SK-N-SH treated with all-trans-retinoic acid at 6 μM for 48 hours (cell line): ENCODE data around the gene SLC30A2.

Experiments
- ATAC-seq: fragments of 200-7000 bp; cut with Tn5 transposase; 3 replicates; pipeline ENCODE4 v1.9.1; 2020; ENCODE audit warnings: mild to moderate bottlenecking, moderate library complexity
- ARNTL ChIP-seq: fragments of 450-650 bp; formaldehyde crosslinking; IDR thresholded peaks from 2 replicates; pipeline ENCODE4 v1.5.0; 2020; ENCODE audit warnings: low read depth, mild to moderate bottlenecking, moderate library complexity, borderline replicate concordance
- BACH2 ChIP-seq: fragments of 250-450 bp; sonication (Bioruptor Pico); IDR thresholded peaks from 2 replicates; pipeline ENCODE4 v1.9.0; 2021; ENCODE audit warnings: mild to moderate bottlenecking, borderline replicate concordance
- ESRRG ChIP-seq: fragments of 250-450 bp; sonication (Bioruptor Pico); IDR thresholded peaks from 2 replicates; pipeline ENCODE4 v1.6.1; 2021; ENCODE audit warnings: mild to moderate bottlenecking
- ISL1 ChIP-seq: fragments of 250-450 bp; sonication (Bioruptor Pico); IDR thresholded peaks from 2 replicates; pipeline ENCODE4 v2.1.2; 2022; ENCODE audit warnings: mild to moderate bottlenecking, moderate library complexity
- OSR1 ChIP-seq: fragments of 250-450 bp; sonication (Bioruptor Pico); IDR thresholded peaks from 2 replicates; pipeline ENCODE4 v1.8.0; 2022; ENCODE audit warnings: moderate library complexity, mild to moderate bottlenecking, inconsistent platforms
- PPARA ChIP-seq: fragments of 250-450 bp; sonication (Bioruptor Pico); IDR thresholded peaks from 2 replicates; pipeline ENCODE4 v1.5.0; 2020; ENCODE audit warnings: mild to moderate bottlenecking, borderline replicate concordance
- RARB ChIP-seq: fragments of 250-450 bp; sonication (Bioruptor Pico); IDR thresholded peaks from 2 replicates; pipeline ENCODE4 v1.8.0; 2021; ENCODE audit warnings: mild to moderate bottlenecking, moderate library complexity
- SNAI2 ChIP-seq: fragments of 250-450 bp; sonication (Bioruptor Pico); IDR thresholded peaks from 2 replicates; pipeline ENCODE4 v1.5.0; 2020; ENCODE audit warnings: mild to moderate bottlenecking, moderate library complexity
- TCF4 ChIP-seq: fragments of 250-450 bp; sonication (Bioruptor Pico); IDR thresholded peaks from 2 replicates; pipeline ENCODE4 v1.8.0; 2021; ENCODE audit warnings: mild to moderate bottlenecking, moderate library complexity, borderline replicate concordance
- TOX ChIP-seq: fragments of 250-450 bp; sonication (Bioruptor Pico); IDR thresholded peaks from 2 replicates; pipeline ENCODE4 v1.8.0; 2021; ENCODE audit warnings: mild to moderate bottlenecking, moderate library complexity, borderline replicate concordance
- ZC3H10 ChIP-seq: fragments of 250-450 bp; sonication (Bioruptor Pico); IDR thresholded peaks from 2 replicates; pipeline ENCODE4 v1.5.1; 2021; ENCODE audit warnings: mild to moderate bottlenecking, moderate library complexity
- ZFP3 ChIP-seq: fragments of 250-450 bp; sonication (Bioruptor Pico); IDR thresholded peaks from 2 replicates; pipeline ENCODE4 v1.5.0; 2020; ENCODE audit warnings: mild to moderate bottlenecking, moderate library complexity
- ZFP30 ChIP-seq: fragments of 450-650 bp; formaldehyde crosslinking; IDR thresholded peaks from 2 replicates; pipeline ENCODE4 v1.5.0; 2022; ENCODE audit warnings: mild to moderate bottlenecking, moderate library complexity
- ZNF565 ChIP-seq: fragments of 450-650 bp; formaldehyde crosslinking; conservative IDR thresholded peaks from 2 replicates; pipeline ENCODE4 v1.5.0; 2020; ENCODE audit warnings: low read depth, mild to moderate bottlenecking, moderate library complexity
- ZNF70 ChIP-seq: fragments of 450-650 bp; formaldehyde crosslinking; IDR thresholded peaks from 2 replicates; pipeline ENCODE4 v1.5.0; 2020; ENCODE audit warnings: mild to moderate bottlenecking, moderate library complexity
- ZNF8 ChIP-seq: fragments of 450-650 bp; formaldehyde crosslinking; IDR thresholded peaks from 2 replicates; pipeline ENCODE4 v1.5.0; 2020; ENCODE audit warnings: mild to moderate bottlenecking, moderate library complexity
- TF ChIP-seq, protein P1 (sequence below): fragments of 250-450 bp; sonication (Bioruptor Pico); IDR thresholded peaks from 2 replicates; pipeline ENCODE4 v1.5.1; 2021; ENCODE audit warnings: mild to moderate bottlenecking, moderate library complexity
- TF ChIP-seq, protein P2 (sequence below): fragments of 250-450 bp; sonication (Bioruptor Pico); IDR thresholded peaks from 2 replicates; pipeline ENCODE4 v1.5.0; 2020; ENCODE audit warnings: mild to moderate bottlenecking, moderate library complexity
- TF ChIP-seq, protein P3 (sequence below): fragments of 250-450 bp; sonication (Bioruptor Pico); IDR thresholded peaks from 2 replicates; pipeline ENCODE4 v1.8.0; 2020; ENCODE audit warnings: mild to moderate bottlenecking, moderate library complexity, borderline replicate concordance
- TF ChIP-seq, protein P4 (sequence below): fragments of 250-450 bp; sonication (Bioruptor Pico); IDR thresholded peaks from 2 replicates; pipeline ENCODE4 v1.5.1; 2020; ENCODE audit warnings: low read depth, mild to moderate bottlenecking, moderate library complexity

Gene SLC30A2

DNA sequence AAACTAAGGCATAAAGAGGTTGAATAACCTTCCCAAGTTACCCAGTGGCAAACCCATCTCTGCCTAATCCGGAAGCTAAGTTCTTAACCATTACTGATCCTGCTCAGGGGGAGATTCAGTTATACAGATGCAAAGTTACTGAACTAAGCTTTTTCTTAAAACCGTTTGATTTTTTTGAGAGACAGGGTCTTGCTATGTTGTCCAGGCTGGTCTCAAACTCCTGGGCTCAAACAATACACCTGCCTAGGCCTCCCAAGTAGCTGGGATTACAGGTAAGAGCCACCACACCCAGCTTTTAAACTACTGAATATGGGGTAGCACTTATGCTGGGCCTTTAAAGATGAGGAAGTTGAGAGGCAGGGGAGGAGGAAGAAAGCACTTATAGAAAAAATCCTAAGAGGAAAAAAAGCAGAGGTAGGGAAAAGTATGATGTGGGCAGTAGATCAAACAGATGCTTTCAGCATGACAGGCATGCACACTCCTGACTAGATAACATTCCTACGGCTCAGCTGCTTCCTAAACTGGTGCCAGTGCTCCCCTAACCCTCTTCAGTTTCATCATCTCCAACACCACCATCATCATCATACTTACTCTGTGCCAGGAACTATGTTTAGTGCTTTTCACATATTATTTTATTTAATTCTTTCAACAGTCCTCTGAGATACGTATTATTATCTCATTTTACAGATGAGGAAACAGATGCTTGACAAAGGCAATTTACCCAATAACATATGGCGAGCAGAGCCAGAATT lies 53.8 kb downstream of the SLC30A2 start:
- no peak for ATAC-seq
- TF ChIP-seq OSR1 (CRISPR knock-in tag) (no peak), ARNTL (no peak), ISL1 (no peak), BACH2 (CRISPR knock-in tag) (no peak), TCF4 (CRISPR knock-in tag) (no peak), TOX (CRISPR knock-in tag) (no peak), ZFP3 (CRISPR knock-in tag) (no peak), ESRRG (CRISPR knock-in tag) (no peak), RARB (CRISPR knock-in tag) (no peak), ZNF565 (no peak), ZNF8 (CRISPR knock-in tag) (no peak), SNAI2 (CRISPR knock-in tag) (no peak)
- TF ChIP-seq, protein P1, sequence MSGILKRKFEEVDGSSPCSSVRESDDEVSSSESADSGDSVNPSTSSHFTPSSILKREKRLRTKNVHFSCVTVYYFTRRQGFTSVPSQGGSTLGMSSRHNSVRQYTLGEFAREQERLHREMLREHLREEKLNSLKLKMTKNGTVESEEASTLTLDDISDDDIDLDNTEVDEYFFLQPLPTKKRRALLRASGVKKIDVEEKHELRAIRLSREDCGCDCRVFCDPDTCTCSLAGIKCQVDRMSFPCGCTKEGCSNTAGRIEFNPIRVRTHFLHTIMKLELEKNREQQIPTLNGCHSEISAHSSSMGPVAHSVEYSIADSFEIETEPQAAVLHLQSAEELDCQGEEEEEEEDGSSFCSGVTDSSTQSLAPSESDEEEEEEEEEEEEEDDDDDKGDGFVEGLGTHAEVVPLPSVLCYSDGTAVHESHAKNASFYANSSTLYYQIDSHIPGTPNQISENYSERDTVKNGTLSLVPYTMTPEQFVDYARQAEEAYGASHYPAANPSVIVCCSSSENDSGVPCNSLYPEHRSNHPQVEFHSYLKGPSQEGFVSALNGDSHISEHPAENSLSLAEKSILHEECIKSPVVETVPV = no peak
- TF ChIP-seq, protein P2, sequence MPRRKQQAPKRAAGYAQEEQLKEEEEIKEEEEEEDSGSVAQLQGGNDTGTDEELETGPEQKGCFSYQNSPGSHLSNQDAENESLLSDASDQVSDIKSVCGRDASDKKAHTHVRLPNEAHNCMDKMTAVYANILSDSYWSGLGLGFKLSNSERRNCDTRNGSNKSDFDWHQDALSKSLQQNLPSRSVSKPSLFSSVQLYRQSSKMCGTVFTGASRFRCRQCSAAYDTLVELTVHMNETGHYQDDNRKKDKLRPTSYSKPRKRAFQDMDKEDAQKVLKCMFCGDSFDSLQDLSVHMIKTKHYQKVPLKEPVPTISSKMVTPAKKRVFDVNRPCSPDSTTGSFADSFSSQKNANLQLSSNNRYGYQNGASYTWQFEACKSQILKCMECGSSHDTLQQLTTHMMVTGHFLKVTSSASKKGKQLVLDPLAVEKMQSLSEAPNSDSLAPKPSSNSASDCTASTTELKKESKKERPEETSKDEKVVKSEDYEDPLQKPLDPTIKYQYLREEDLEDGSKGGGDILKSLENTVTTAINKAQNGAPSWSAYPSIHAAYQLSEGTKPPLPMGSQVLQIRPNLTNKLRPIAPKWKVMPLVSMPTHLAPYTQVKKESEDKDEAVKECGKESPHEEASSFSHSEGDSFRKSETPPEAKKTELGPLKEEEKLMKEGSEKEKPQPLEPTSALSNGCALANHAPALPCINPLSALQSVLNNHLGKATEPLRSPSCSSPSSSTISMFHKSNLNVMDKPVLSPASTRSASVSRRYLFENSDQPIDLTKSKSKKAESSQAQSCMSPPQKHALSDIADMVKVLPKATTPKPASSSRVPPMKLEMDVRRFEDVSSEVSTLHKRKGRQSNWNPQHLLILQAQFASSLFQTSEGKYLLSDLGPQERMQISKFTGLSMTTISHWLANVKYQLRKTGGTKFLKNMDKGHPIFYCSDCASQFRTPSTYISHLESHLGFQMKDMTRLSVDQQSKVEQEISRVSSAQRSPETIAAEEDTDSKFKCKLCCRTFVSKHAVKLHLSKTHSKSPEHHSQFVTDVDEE (CRISPR knock-in tag) = no peak
- TF ChIP-seq, protein P3, sequence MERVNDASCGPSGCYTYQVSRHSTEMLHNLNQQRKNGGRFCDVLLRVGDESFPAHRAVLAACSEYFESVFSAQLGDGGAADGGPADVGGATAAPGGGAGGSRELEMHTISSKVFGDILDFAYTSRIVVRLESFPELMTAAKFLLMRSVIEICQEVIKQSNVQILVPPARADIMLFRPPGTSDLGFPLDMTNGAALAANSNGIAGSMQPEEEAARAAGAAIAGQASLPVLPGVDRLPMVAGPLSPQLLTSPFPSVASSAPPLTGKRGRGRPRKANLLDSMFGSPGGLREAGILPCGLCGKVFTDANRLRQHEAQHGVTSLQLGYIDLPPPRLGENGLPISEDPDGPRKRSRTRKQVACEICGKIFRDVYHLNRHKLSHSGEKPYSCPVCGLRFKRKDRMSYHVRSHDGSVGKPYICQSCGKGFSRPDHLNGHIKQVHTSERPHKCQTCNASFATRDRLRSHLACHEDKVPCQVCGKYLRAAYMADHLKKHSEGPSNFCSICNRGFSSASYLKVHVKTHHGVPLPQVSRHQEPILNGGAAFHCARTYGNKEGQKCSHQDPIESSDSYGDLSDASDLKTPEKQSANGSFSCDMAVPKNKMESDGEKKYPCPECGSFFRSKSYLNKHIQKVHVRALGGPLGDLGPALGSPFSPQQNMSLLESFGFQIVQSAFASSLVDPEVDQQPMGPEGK (CRISPR knock-in tag) = no peak

DNA sequence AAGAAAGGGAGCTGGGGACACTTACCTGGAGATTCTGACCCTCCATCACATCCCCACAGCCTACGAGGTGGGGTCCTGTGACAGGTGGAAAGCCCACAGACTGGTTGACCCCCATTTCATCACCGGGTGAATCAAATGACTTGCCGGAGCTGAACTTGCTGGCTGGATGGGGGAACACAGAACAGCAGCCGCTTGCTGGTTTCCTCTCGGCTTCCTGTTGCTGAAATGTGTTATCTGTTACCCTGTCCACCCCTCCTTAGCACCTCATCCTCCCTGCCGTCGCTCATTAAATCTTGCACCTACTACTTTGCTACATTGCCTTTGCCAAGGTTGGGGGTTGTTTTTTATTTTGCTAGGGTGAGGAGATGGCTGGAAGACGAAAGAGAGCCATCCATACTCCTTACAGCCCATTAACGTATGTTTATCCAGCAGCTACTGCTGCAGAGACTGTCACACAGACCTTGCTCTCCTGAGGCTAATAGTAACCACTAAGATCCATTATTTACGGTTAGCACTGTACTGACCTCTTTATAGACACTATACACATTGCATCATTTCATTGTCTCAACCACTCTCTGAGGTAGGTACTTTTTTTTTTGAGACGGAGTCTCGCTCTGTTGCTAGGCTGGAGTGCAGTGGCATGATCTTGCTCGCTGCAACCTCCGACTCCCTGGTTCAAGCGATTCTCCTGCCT lies 55.1 kb downstream of the SLC30A2 start:
- TF ChIP-seq ESRRG (CRISPR knock-in tag) = no peak
- ATAC-seq = no peak

DNA sequence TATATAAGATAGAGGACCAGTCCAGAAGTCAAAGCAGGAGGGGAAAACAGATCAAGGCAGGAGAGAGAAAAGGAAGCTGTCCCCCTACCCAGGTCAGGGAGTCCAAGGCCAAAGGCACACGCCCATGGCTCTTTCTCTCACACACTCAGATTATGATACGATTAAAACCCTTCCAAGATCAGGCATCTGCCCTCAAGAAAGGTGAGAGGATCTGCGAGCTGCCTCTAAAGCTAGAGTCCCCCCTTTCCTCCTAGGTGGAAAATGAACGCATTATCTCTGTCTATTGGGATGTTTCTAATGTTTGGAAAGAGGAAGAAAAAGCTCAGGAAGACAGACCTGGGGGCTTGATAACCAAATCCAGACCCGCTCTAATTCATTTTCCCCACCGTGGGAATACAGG lies 55.7 kb downstream of the SLC30A2 start:
- TF ChIP-seq ISL1 (no peak), ARNTL (no peak), ZFP30 (CRISPR knock-in tag) (no peak), ZNF8 (CRISPR knock-in tag) (no peak), RARB (CRISPR knock-in tag) (no peak), ZNF565 (no peak)
- TF ChIP-seq, protein P3 (CRISPR knock-in tag) = no peak
- ATAC-seq = no peak

DNA sequence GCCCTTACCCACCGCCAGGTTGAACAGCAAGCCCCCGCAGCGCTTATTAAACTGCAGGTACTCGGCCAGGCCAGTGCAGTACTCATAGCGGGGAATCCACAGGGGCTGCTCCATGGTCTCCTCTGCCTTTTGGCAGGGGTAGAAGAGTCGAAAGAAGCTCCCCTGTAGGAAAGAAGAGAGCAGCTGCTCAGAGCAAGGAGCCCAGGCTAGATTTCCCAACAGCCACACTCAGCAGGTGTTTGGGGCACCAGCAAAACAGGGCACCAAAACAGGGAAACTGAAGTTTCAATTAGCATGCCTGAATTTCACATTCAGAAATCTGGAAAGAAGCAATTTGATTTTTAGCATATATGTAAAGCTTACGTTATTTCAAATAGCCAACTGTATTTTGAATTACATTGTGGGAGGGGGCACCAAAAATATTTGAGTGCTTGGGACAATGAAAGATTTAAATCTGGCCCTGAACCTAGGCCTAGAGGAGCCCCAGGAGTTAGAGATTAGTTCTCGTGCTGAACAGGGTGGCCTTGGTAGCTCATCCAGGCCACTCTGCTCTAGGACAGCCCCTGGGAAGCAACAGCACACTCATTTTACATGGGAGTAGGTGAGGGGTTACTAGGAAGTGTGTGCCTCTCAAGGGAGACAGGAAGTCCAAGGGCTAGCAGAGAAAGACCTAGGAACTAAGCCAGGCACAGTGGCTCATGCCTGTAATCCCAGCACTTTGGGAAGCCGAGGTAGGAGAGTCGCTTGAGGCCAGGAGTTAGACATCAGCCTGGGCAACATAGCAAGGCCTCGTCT lies 56.3 kb downstream of the SLC30A2 start:
- TF ChIP-seq RARB (CRISPR knock-in tag) (no peak), ZC3H10 (CRISPR knock-in tag) (no peak), ZFP3 (CRISPR knock-in tag) (no peak), TOX (CRISPR knock-in tag) (no peak), PPARA (no peak), ZFP30 (CRISPR knock-in tag) (no peak), ESRRG (CRISPR knock-in tag) (no peak), BACH2 (CRISPR knock-in tag) (no peak), ZNF70 (no peak)
- TF ChIP-seq, protein P4, sequence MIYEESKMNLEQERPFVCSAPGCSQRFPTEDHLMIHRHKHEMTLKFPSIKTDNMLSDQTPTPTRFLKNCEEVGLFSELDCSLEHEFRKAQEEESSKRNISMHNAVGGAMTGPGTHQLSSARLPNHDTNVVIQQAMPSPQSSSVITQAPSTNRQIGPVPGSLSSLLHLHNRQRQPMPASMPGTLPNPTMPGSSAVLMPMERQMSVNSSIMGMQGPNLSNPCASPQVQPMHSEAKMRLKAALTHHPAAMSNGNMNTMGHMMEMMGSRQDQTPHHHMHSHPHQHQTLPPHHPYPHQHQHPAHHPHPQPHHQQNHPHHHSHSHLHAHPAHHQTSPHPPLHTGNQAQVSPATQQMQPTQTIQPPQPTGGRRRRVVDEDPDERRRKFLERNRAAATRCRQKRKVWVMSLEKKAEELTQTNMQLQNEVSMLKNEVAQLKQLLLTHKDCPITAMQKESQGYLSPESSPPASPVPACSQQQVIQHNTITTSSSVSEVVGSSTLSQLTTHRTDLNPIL (CRISPR knock-in tag) = no peak
- TF ChIP-seq, protein P2 (CRISPR knock-in tag) = no peak

More for the DNA sequence above, 56.3 kb downstream of the SLC30A2 start:
- ATAC-seq = no peak
